Measurements from ENCODE around the gene SUN5.

DNA sequence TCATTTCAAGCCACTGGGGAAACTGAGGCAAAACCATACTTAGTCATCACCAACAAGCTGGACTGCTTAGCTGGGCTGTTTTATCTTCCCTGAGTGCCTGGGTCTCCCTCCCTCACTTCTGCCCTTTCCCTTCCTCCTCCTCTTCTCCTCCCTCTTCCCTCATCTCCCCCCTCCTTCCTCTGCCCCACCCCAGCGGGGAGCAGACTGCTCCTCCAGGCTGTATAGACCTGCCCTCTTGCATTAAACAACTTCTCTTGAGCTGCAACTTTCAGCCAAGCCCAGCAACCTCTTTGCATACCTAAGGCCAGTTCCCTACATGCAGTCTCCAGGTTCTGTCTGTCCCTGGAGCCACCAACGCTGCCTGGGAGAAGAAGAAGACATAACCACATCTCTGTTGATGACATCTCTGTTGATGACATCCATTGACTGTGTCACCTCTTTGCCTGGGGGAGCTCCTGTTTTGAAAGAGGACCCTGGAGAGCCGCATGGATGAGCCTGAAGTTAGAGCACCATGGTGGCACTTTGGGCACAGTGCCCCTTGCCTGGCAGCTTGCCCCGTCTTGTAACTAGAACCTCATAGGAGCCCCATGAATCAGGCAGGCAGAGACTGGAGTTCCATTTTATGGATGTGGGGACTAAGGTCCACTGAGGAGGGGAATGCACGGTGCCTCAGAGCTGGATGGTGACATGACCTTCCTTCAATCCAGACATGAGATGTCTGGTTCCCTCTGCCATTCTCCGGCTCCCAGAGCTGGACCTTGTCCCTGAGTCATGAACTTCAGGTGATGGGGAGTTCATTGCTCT, 19.4 kb upstream of the SUN5 start:
- TF ChIP-seq, protein P1, sequence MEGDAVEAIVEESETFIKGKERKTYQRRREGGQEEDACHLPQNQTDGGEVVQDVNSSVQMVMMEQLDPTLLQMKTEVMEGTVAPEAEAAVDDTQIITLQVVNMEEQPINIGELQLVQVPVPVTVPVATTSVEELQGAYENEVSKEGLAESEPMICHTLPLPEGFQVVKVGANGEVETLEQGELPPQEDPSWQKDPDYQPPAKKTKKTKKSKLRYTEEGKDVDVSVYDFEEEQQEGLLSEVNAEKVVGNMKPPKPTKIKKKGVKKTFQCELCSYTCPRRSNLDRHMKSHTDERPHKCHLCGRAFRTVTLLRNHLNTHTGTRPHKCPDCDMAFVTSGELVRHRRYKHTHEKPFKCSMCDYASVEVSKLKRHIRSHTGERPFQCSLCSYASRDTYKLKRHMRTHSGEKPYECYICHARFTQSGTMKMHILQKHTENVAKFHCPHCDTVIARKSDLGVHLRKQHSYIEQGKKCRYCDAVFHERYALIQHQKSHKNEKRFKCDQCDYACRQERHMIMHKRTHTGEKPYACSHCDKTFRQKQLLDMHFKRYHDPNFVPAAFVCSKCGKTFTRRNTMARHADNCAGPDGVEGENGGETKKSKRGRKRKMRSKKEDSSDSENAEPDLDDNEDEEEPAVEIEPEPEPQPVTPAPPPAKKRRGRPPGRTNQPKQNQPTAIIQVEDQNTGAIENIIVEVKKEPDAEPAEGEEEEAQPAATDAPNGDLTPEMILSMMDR (IDR thresholded peaks at IDR 0.05), result no peak
- TF ChIP-seq POLR2A (IDR thresholded peaks at IDR 0.05), result no peak
